Coronary artery (tissue), 2 donors: Measurements from ENCODE around the gene DUSP22.
A peak's percentile ranks its signal among the peaks of the same experiment; 100 is the strongest.

ENCODE experiments used
- DNase-seq: peaks from one replicate; pipeline ENCODE4 v3.0.0-alpha.2; 2017; ENCODE audit warnings: low spot score
- H3K27ac ChIP-seq, 2 donors: fragments of 200-600 bp; sonication (generic); one replicate each; pipeline ENCODE4 v1.5.1; 2016 to 2019
- H3K4me3 ChIP-seq: fragments of 200-600 bp; sonication (generic); 2 replicates; pipeline ENCODE4 v1.5.1; 2016; ENCODE audit warnings: mild to moderate bottlenecking, moderate library complexity
- TF ChIP-seq, protein P1 (sequence below): fragments of 200-600 bp; sonication (generic); IDR thresholded peaks from one replicate; pipeline ENCODE4 v1.5.1; 2019; ENCODE audit warnings: antibody characterized with exemption

DUSP22 gene

DNA sequence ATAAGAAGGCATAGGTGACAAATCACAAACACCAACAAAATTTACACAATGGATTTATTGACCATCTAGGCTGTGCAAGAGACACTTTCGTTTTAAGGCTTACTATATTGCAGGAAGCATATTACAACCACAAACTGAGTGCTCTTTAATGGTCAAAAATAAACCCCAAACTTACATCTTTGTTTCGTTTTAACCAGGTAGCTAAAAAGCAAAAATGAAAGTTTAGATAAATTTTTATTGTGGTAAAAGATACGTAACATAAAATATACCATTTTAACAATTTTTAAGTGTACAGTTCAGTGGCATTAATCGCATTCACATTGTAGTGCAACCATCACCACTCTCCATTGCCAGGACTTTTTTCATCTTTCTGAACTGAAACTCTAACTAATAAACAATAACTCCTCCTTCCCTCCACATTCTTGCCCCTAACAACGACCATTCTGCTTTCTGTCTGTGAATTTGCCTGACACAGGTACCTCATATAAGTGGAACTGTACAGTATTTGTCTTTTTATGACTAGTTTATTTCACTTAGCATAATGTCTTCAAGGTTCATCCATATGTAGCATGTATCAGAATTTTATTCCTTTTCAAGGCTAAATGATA, 32.3 kb upstream of the DUSP22 start:
- H3K27ac ChIP-seq: no peak overlapping the region
- no peak for DNase-seq
- no peak overlapping the region for H3K4me3 ChIP-seq
- TF ChIP-seq, protein P1, sequence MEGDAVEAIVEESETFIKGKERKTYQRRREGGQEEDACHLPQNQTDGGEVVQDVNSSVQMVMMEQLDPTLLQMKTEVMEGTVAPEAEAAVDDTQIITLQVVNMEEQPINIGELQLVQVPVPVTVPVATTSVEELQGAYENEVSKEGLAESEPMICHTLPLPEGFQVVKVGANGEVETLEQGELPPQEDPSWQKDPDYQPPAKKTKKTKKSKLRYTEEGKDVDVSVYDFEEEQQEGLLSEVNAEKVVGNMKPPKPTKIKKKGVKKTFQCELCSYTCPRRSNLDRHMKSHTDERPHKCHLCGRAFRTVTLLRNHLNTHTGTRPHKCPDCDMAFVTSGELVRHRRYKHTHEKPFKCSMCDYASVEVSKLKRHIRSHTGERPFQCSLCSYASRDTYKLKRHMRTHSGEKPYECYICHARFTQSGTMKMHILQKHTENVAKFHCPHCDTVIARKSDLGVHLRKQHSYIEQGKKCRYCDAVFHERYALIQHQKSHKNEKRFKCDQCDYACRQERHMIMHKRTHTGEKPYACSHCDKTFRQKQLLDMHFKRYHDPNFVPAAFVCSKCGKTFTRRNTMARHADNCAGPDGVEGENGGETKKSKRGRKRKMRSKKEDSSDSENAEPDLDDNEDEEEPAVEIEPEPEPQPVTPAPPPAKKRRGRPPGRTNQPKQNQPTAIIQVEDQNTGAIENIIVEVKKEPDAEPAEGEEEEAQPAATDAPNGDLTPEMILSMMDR: no peak

DNA sequence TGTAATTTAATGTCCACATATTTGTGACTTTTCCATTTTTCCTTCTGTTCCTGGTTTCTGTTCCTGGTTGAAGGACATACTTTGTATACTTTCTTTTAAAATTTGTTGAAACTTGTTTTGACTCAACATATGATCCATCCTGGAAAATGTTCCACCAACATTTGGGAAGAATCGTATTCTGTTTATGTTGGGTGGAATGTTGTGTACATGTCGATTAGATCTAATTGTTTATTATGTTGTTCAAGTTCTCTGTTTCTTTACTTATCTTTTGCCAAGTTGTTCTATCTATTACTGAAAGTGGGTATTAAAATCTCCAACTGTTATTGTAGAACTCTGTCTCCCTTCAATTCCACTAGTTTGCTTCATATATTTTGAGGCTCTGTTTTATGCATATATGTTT, 27.7 kb upstream of the DUSP22 start:
- no peak overlapping the region for H3K27ac ChIP-seq
- TF ChIP-seq, protein P1: no peak
- DNase-seq: no peak
- no peak overlapping the region for H3K4me3 ChIP-seq

DNA sequence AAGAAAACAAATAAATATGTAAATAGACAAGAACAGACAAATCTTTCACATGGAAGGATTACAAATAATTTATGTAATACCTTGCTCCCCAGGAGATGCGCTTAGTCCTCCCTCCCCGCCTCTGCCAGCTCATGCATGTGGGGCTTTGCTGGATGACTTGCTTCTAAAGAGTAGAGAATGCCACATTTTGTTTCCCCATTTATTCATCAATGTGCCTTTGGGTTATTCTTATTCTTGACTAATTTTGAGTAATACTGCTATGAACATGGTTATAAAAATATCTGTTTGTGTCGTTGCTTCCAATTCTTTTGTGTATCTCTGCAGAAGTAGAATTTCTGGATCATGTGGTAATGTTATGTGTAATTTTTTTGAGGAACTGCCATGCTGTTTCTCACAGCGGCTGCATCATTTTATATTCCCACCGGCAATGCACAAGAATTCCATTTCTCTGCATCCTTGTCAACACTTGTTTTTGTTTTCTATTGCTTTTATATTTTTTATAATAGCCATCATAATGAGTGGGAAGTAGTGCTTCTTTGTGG, 23.8 kb upstream of the DUSP22 start:
- no peak for DNase-seq
- no peak overlapping the region for H3K27ac ChIP-seq
- TF ChIP-seq, protein P1: no peak
- H3K4me3 ChIP-seq: no peak overlapping the region

DNA sequence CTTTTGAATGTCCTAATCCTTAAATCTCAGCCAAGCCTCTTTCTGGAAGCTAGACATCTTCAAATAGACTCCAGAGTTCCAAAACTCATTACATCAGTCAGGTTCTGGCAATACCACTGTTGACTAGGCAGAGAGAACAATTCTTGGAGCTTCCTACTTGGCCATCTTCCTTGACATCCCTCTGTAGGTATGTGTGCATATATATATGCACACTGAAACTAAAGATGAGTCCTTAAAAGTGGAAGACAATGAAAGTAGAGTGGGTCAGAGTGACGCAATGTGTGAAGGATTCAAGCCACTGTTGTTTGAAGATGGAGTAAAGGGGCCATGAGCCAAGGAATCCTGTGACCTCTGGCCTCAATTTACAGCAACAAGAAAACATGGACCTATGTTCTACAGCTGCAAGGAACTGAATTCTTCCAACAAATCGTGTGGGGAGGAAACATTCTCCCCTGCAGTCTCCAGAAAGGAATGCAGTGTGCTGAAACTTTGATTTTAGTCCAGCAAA, 18.7 kb upstream of the DUSP22 start:
- Histone ChIP-seq H3K4me3 (no peak overlapping the region), H3K27ac (no peak overlapping the region)
- TF ChIP-seq, protein P1: no peak
- no peak for DNase-seq

DNA sequence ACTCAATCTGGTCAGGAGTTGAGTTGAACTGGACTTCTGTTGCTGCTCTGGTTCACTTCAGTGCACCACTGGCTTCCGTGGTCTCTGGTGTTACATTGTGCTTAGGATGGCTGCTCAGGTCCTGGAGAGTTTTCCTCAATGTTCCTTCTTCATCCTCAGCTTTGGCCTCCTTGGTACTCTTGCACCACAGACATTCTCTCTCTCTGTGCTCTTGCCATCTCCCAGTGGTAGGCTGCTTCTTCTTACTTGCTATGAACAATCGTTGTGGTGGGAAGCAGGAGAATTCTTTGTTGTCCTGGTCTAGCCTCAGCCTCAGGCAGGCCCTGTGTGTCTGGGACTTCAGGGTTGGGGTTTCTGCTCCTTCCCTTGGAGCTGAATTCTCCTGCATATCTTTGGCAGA, 14.5 kb upstream of the DUSP22 start:
- H3K27ac ChIP-seq: no peak overlapping the region
- DNase-seq: no peak
- TF ChIP-seq, protein P1: no peak
- no peak overlapping the region for H3K4me3 ChIP-seq

DNA sequence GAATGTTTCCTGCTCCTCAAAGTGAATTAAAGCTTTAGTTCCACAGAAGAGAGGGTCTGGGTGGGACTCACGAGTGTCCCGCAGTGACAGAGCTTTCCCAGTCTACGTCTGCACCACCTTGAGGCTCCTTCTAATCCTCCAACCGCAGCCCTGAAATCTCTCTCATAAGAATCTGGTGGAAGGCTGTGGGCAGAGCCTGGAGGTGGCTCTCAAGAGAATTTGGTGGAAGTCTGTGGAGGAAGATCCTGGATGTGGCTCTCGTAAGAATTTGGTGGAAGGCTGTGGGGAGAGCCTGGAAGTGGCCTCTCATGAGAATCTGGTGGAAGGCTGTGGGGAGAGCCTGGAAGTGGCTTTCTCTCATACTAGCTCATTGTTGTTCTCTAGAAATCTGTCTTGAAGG, 13.8 kb upstream of the DUSP22 start:
- peak; percentile 38 for DNase-seq
- TF ChIP-seq, protein P1: no peak
- H3K27ac ChIP-seq: no peak overlapping the region
- H3K4me3 ChIP-seq: no peak overlapping the region

DNA sequence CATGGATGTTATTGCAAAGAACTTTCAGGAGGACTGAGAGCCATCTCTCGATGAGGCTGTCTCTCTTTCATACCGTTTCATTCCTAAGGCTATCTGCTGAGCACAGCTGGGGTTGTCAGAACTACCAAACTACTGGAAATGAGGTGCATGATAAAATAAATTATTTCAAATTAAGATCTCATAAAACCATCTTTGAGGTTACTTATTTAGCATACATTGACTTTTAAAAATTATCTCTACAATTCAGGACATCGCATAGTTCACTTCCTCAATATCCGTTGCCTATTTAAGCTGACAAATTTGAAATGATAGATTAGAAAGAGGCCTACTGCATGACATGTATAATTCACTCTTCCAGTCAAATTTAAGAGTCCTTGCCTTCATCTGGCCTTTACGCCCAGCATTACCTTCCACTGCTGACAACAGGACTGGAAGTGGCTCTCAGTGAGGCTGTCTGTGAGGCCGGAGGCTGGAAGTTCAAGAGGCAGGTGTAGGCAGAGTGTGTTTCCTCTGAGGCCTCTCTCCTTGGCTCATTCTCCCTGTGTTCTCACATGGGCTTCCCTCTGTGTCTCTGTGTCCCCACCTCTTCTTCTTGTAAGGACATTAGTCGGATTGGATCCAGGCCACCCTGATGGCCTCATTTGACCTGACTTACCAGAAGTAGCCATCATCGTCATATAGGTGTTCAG, 12.8 kb upstream of the DUSP22 start:
- H3K27ac ChIP-seq: no peak overlapping the region
- no peak overlapping the region for H3K4me3 ChIP-seq
- DNase-seq: peak; percentile 65
- TF ChIP-seq, protein P1: no peak
